ENCODE measurements around the gene SPECC1.

Gene SPECC1

DNA sequence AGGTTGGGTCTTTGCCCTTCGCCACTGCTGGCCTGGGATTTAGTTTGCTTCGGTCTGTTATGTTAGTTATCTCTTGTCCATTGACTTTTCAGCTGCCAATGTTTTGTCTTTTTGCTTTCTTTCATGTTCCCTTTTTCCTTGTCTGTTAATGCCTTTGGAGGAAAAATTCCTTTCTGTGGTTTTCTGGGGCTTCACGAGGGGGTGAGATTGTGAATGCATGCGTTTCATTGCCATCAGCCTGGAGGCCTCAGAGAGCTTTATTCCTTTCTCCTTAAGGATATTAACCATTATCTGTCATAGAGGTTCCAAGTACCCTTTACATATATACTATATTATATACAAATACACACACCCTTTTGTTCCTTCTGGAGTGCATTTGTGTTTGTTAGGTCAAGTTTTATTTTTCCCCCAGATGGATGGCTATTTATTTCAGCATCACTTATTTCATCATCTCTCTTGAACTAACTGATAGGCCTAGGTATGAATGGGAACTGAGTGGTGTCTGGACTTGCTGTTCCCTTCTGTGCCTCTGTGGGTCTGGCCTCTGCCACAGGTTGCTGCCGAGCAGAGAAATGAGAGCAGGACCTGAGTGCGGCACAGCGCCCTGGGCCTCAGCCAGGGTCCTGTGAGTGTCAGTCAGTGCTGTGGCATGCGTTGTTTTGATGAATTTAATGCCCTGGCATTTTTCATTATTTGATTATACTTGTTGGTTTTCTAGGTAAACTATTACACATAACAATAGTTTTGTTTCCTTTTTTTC is 264.8 kb downstream of the SPECC1 start:
- TF ChIP-seq, protein P1, sequence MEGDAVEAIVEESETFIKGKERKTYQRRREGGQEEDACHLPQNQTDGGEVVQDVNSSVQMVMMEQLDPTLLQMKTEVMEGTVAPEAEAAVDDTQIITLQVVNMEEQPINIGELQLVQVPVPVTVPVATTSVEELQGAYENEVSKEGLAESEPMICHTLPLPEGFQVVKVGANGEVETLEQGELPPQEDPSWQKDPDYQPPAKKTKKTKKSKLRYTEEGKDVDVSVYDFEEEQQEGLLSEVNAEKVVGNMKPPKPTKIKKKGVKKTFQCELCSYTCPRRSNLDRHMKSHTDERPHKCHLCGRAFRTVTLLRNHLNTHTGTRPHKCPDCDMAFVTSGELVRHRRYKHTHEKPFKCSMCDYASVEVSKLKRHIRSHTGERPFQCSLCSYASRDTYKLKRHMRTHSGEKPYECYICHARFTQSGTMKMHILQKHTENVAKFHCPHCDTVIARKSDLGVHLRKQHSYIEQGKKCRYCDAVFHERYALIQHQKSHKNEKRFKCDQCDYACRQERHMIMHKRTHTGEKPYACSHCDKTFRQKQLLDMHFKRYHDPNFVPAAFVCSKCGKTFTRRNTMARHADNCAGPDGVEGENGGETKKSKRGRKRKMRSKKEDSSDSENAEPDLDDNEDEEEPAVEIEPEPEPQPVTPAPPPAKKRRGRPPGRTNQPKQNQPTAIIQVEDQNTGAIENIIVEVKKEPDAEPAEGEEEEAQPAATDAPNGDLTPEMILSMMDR (IDR thresholded peaks at IDR 0.05; ENCODE audit: low read length, missing control alignments): no peak
- no peak overlapping the region for H3K4me3 ChIP-seq (replicated peaks; ENCODE audit: low read depth, low read length)
- DNase-seq (ENCODE audit: low read depth): no peak

DNA sequence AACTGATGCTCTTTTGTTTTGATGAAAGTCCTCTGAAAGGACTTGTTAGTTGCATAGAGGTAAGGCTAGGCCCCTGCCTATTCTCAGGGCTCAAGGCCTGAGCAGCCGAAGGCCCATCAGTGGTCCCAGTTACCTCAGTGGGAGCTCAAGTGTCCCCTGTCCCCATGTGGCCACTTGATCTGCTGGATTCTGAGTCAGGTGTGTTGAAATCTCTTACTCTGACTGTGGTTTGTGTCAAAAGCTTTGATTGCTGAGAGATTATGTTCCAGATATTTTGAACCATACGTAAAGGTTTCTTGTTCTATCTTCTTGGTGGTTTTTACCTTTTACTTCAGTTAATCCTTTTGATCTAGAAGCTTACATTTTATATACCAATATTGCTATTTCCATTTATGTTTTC is 266.5 kb downstream of the SPECC1 start:
- no peak overlapping the region for H3K4me3 ChIP-seq (replicated peaks; ENCODE audit: low read depth, low read length)
- DNase-seq (ENCODE audit: low read depth): no peak
- TF ChIP-seq, protein P1 (IDR thresholded peaks at IDR 0.05; ENCODE audit: low read length, missing control alignments): no peak

DNA sequence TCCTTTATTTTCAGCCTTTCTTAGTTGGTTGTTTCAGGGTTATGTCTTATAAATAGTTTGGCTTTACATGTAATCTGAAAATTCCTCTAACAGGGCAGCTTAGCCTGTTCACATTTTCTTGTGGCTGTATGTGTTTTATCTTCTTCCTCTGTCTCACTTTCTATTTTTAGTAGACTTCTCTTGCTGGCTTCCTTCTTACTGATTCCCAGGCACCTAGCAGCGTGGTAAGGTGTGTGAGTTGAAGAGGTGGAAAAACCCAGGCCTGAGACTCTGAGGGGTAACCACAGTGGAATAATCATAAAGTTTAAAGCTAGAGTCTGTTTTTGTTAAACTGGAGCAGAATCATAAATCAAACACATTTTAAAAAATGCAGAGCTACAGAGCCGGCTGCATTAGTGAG is 267.3 kb downstream of the SPECC1 start:
- no peak for DNase-seq (ENCODE audit: low read depth)
- H3K4me3 ChIP-seq (replicated peaks; ENCODE audit: low read depth, low read length): no peak overlapping the region
- TF ChIP-seq, protein P1 (IDR thresholded peaks at IDR 0.05; ENCODE audit: low read length, missing control alignments): no peak

GRCh38 chr17:20278805-20279204 is 269.6 kb downstream of the SPECC1 start:
- TF ChIP-seq, protein P1 (IDR thresholded peaks at IDR 0.05; ENCODE audit: low read length, missing control alignments): no peak
- no peak overlapping the region for H3K4me3 ChIP-seq (replicated peaks; ENCODE audit: low read depth, low read length)
- no peak for DNase-seq (ENCODE audit: low read depth)

DNA sequence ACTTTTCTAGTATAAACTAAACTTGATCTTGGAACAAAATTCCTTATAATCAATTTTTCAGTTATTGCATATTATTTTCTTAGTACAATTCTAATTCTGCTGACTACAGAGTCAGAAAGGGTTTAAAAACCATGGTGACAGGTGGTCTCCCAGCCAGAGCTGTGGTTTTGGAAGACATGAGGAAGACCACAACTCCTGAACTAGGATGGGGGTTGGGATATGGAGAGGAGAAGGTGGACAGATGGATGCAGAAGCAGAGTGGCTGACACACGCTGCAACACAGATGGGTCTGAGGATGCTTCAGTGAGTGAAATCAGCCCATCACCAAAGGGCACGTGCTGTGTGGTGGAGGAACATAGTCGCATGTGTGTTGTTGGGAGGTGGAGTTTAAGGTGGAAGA is 270.5 kb downstream of the SPECC1 start:
- no peak for DNase-seq (ENCODE audit: low read depth)
- TF ChIP-seq, protein P1 (IDR thresholded peaks at IDR 0.05; ENCODE audit: low read length, missing control alignments): no peak
- H3K4me3 ChIP-seq (replicated peaks; ENCODE audit: low read depth, low read length): no peak overlapping the region

GRCh38 chr17:20280051-20280450 is 270.9 kb downstream of the SPECC1 start:
- H3K4me3 ChIP-seq (replicated peaks; ENCODE audit: low read depth, low read length): no peak overlapping the region
- DNase-seq (ENCODE audit: low read depth): no peak
- TF ChIP-seq, protein P1 (IDR thresholded peaks at IDR 0.05; ENCODE audit: low read length, missing control alignments): no peak

DNA sequence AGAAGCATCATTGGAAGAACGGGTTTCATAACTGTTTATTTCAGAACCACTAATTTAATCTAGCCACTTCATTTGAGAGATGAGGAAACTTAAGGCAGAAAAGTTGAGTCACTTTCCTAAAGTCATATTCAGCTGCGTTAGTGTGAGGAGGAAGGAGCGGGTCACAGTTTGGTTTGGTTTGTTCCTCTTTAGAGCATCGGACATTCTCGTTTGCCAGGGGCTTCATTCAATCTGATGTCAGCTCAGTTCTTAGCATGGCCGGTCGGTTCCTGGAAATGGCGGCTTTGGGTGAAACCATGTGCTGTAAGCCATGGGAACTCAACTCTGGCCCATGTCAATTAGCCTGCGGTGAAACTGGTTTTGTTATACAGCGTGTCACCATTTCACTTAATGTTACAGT is 271.7 kb downstream of the SPECC1 start:
- DNase-seq (ENCODE audit: low read depth): no peak
- no peak overlapping the region for H3K4me3 ChIP-seq (replicated peaks; ENCODE audit: low read depth, low read length)
- TF ChIP-seq, protein P1 (IDR thresholded peaks at IDR 0.05; ENCODE audit: low read length, missing control alignments): no peak

Data from fibroblast of pulmonary artery (primary cell).